ENCODE results near the gene ALDH1A1.

Gene ALDH1A1

DNA sequence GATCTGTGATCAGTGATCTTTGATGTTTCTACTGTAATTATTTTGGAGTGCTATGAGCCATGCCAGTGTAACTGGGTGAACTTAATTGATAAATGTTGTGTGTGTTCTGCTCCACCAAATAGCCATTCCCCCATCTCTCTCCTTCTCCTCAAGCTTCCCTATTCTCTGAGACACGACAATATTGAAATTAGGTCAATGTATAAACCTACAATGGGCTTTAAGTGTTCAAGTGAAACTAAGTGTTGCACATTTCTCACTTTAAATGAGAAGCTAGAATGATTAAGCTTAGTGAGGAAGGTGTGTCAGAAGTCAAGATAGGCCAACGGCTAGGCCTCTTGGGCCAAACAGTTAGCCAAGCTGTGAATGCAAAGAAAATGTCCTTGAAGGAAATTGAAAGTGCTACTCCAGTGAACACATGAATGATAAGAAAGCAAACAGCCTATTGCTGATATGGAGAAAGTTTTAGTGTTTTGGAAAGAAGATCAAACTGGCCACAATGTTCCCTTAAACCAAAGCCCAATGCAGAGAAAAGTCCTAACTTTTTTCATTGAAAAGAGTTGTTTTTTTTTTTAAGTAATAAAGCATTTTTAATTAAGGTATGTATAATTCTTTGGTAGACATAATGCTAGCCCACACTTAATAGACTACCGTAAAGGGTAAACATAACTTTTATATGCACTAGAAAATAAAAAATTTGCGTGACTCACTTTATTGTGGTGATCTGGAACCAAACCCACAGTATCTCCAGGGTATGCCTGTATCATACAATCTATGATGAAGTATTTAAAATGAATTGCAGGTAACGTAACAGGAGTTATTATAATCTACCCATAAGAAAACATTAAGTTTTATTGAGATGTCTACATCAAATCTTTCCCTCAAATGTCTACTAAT lies 42.5 kb upstream of the ALDH1A1 start:
- CTCF ChIA-PET, result no interaction called here
- TF ChIP-seq, protein P1, sequence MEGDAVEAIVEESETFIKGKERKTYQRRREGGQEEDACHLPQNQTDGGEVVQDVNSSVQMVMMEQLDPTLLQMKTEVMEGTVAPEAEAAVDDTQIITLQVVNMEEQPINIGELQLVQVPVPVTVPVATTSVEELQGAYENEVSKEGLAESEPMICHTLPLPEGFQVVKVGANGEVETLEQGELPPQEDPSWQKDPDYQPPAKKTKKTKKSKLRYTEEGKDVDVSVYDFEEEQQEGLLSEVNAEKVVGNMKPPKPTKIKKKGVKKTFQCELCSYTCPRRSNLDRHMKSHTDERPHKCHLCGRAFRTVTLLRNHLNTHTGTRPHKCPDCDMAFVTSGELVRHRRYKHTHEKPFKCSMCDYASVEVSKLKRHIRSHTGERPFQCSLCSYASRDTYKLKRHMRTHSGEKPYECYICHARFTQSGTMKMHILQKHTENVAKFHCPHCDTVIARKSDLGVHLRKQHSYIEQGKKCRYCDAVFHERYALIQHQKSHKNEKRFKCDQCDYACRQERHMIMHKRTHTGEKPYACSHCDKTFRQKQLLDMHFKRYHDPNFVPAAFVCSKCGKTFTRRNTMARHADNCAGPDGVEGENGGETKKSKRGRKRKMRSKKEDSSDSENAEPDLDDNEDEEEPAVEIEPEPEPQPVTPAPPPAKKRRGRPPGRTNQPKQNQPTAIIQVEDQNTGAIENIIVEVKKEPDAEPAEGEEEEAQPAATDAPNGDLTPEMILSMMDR (IDR thresholded peaks at IDR 0.05; ENCODE audit: control extremely low read depth, extremely low read depth, low read depth, missing control alignments), result no peak
- no peak for DNase-seq (ENCODE audit: extremely low spot score)
- POLR2A ChIA-PET, result no interaction called here

DNA sequence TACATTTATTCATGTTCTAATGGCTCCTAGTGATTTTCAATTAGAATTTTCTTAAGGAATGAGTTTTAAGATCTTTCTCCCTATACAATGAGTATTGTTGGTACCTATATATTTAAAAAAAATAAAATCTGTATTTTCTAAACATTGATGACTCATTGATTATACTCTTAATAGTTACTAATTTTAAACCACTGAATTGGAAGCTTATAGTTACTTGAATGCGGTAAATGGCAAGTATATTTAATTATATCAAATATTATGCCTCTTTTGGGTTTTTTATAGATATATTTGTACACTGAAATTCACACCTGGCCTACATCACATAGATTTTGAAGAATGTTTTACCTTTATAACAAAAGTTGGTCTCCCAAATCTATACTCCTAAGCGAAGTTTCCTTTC lies 38.9 kb upstream of the ALDH1A1 start:
- CTCF ChIA-PET, result interaction anchor here (1.5 to 1.7 kb wide), 2 partner anchors 18 to 134 kb away, joined by 4 to 8 read pairs; no protein-coding TSS in a partner anchor

DNA sequence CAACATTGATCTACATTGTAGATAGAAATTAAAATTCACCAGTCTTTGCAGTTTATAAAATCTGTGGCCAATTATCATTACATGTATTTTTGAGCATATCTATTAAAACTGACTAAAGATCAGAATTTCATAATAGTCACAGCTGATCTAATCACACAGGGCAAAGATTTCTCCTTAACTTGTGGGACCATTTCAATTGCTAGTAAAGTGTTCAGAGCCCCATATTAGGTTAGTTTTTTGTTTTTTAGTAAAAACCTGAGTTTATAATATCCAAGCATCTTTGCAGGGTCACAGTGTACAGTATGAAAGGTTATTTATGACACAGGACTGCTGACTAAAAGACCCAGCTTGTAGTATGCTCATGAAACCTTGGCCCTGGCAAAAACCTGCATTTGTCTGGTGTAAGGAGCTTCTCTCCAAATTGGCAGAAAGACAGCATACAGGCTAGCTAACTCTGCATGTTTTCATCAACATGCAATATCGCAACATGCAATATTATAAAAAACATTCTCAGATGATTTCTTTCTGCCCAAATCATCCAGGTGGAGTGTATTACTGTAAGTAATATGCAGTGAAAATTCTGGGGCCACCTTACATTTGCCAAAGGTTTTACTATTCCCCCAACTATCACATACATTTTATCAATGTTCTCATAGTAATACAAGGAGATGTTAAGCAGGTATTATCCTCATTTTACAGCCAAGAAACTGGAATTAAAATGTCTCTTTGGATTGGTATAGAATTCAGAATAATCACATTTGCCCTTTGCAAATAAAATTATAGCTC lies 37.7 kb upstream of the ALDH1A1 start:
- POLR2A ChIA-PET, result no interaction called here
- TF ChIP-seq, protein P1 (IDR thresholded peaks at IDR 0.05; ENCODE audit: control extremely low read depth, extremely low read depth, low read depth, missing control alignments), result no peak
- no peak for DNase-seq (ENCODE audit: extremely low spot score)
- CTCF ChIA-PET, result interaction anchor here (1.5 to 1.7 kb wide), 3 partner anchors 12 to 133 kb away, joined by 3 to 8 read pairs (median 4); no protein-coding TSS in a partner anchor

More for the DNA sequence above, 38.9 kb upstream of the ALDH1A1 start:
- TF ChIP-seq, protein P1 (IDR thresholded peaks at IDR 0.05; ENCODE audit: control extremely low read depth, extremely low read depth, low read depth, missing control alignments), result no peak
- POLR2A ChIA-PET, result no interaction called here
- no peak for DNase-seq (ENCODE audit: extremely low spot score)

DNA sequence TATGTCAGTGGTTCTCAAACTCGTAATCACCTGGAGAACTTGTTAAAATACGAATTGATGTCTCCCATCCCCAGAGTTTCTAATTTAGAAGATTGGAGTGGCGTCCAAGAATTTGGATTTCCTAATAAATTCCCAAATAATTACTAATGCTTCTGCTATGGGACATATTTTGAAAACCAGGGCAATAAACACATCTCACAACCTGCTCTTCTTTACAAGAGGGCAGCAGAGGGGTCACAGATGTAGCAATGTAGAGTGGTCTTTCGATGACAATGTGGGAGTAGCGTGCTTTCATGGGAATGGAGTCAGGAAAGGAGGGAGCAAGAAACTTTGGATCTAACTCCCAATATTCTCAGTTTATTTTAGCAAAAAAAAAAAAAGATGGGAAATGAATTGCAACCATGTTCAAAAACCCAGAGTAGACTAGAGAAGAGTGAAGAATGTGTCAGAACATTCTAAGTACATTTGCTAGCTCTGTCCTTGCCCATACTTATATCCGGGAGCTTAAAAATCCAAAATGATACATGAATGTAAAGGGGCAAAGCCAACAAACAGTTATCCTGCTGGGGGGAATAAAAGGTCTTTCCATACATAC lies 33.8 kb upstream of the ALDH1A1 start:
- ChIA-PET POLR2A (no interaction called here), CTCF (interaction anchor here (0.9 to 2.2 kb wide), 2 partner anchors 9 to 35 kb away, joined by 3 to 8 read pairs; no protein-coding TSS in a partner anchor)
- TF ChIP-seq, protein P1 (IDR thresholded peaks at IDR 0.05; ENCODE audit: control extremely low read depth, extremely low read depth, low read depth, missing control alignments), result no peak
- no peak for DNase-seq (ENCODE audit: extremely low spot score)

DNA sequence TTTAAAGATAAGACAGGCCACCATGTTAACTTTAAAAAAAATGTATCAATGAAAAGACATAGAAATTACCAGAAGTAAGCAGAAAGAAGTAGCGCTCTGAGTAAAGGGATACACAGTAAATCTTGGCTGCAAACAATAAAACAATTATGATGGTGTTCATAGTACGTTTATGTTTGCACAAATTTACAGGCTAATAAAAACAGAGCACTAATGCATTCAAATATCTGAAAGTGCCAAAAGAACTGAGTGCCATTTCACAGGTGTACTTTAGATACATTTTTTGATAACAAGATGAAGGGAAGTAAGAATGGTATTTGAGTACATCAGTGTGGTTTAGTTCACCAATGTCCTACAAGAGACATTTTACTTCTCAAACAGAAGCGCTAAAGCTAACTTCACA lies 32.9 kb upstream of the ALDH1A1 start:
- TF ChIP-seq, protein P1 (IDR thresholded peaks at IDR 0.05; ENCODE audit: control extremely low read depth, extremely low read depth, low read depth, missing control alignments), result no peak
- CTCF ChIA-PET, result no interaction called here
- POLR2A ChIA-PET, result no interaction called here
- DNase-seq (ENCODE audit: extremely low spot score), result no peak

DNA sequence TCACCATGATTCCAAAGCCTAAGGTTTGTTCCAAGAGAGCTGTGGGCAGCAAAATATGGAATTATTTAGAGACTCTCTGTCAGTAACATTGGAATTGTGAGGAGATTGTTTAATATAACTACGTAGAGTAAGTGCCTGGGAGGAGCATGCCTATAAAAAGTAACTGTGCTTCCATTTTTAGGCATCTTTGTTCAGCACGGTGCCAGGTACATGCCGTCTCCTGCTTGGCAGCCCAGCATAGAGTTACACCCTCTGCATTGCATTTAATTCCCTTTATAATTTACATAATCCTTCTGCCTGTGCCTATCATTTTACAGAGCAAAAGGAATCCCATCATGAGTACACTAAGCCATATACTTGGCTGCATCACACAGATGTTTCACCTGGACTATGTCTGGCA lies 32.1 kb upstream of the ALDH1A1 start:
- DNase-seq (ENCODE audit: extremely low spot score), result no peak
- ChIA-PET POLR2A (no interaction called here), CTCF (no interaction called here)
- TF ChIP-seq, protein P1 (IDR thresholded peaks at IDR 0.05; ENCODE audit: control extremely low read depth, extremely low read depth, low read depth, missing control alignments), result no peak

Measured in GM10248 (cell line).